Smooth muscle cell (in vitro differentiated cells): ENCODE results near the gene EGFR. TPM values are rescaled to one million over a fixed set of nuclear protein-coding genes. Genes with fewer than 3 reads are reported as not detected.
A peak's percentile ranks its signal among the peaks of the same experiment; 100 is the strongest.

Source experiments
- DNase-seq: peaks from one replicate; lab custom pipeline; 2025; ENCODE audit not compliant: unreplicated experiment; lab: John Stamatoyannopoulos, UW
- H2AFZ ChIP-seq: fragments of 200-600 bp; sonication (generic); 2 replicates; pipeline ENCODE4 v1.6.0; 2016; ENCODE audit warnings: antibody characterized with exemption, low read depth, mild to moderate bottlenecking
- H3F3A ChIP-seq: fragments of 200-600 bp; sonication (generic); 2 replicates; pipeline ENCODE4 v1.6.0; 2017; ENCODE audit warnings: antibody characterized with exemption, low read depth
- H3K27ac ChIP-seq: fragments of 200-600 bp; sonication (generic); 2 replicates; pipeline ENCODE4 v1.5.1; 2016; ENCODE audit warnings: low read depth, mild to moderate bottlenecking
- H3K27me3 ChIP-seq: fragments of 200-600 bp; sonication (generic); 2 replicates; pipeline ENCODE4 v1.6.1; 2016; ENCODE audit warnings: low read depth, mild to moderate bottlenecking
- H3K36me3 ChIP-seq: fragments of 200-600 bp; sonication (generic); 2 replicates; pipeline ENCODE4 v1.5.1; 2016; ENCODE audit warnings: low read depth
- H3K4me1 ChIP-seq: fragments of 200-600 bp; sonication (generic); 2 replicates; pipeline ENCODE4 v1.5.1; 2016; ENCODE audit warnings: low read depth
- H3K4me2 ChIP-seq: fragments of 200-600 bp; sonication (generic); 2 replicates; pipeline ENCODE4 v1.6.0; 2016; ENCODE audit warnings: mild to moderate bottlenecking
- H3K4me3 ChIP-seq: fragments of 200-600 bp; sonication (generic); 2 replicates; pipeline ENCODE4 v1.5.1; 2016; ENCODE audit warnings: mild to moderate bottlenecking
- H3K79me2 ChIP-seq: fragments of 200-600 bp; sonication (generic); 2 replicates; pipeline ENCODE4 v1.6.0; 2016; ENCODE audit warnings: low read depth, mild to moderate bottlenecking
- H3K9ac ChIP-seq: fragments of 200-600 bp; sonication (generic); 2 replicates; pipeline ENCODE4 v1.6.0; 2016; ENCODE audit warnings: low read depth
- H3K9me3 ChIP-seq: fragments of 200-600 bp; sonication (generic); replicated peaks from 2 replicates; pipeline ENCODE4 v1.5.1; 2016; ENCODE audit warnings: low read depth
- H4K20me1 ChIP-seq: fragments of 200-600 bp; sonication (generic); 2 replicates; pipeline ENCODE4 v1.6.0; 2016; ENCODE audit warnings: low read depth
- WGBS: methylation state at CpG from one replicate; pipeline ENCODE4 v1.1.7; 2016; ENCODE audit warnings: low lambda C conversion rate; 5-methylcytosine and 5-hydroxymethylcytosine counted together
- polyA plus RNA-seq: library from polyadenylated mRNA; unstranded; fragments of >200 nt; fragmentation: Nextera tagmentation; extraction: Ambion mirVana; gene quantifications from 2 replicates; pipeline ENCODE4 v1.2.1, GENCODE V29; 2016
- total RNA-seq: library from RNA; depleted of rRNA; stranded (reverse); fragments of >200 nt; gene quantifications from 2 replicates; pipeline ENCODE4 v1.2.3, GENCODE V29; 2014
- TF ChIP-seq, protein P1 (sequence below): fragments of 200-600 bp; sonication (generic); IDR thresholded peaks from 2 replicates; pipeline ENCODE4 v1.5.1; 2017; ENCODE audit warnings: borderline replicate concordance, mild to moderate bottlenecking, antibody characterized with exemption; ENCODE audit not compliant: insufficient read depth, poor library complexity, severe bottlenecking

The EGFR gene
- total and polyA plus RNA-seq, 2 experiments from 2014 or later = 9.0 to 31.1 TPM

DNA sequence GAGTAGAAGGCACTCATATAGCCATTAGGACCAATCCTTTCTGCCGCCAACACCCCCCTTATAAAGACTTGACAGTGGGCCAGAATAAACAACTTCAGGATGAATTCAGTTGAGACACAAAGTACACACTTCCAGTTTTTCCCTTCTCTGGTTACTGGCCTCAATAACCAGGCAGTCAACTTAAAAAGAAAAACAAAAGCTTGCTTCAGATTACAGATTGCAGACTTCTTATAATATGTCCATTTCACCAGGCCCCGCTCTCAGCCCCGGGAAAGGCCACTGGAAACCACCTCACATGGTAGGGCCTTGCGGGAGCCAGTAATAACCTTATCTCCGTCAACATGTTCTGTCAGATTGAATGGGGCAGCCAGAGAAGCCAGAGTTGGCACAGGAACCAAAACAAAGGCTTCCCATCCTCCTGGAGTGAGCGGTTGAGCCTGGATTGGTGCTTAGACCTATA is 108.8 kb downstream of the EGFR start:
- Histone ChIP-seq H3K27ac (peak overlapping the region; percentile 99), H3K9ac (no peak overlapping the region), H3K4me3 (no peak overlapping the region), H3K27me3 (no peaks in the 10 kb centered on the region), H2AFZ (no peak overlapping the region), H3K9me3 (no peaks in the 10 kb centered on the region), H4K20me1 (no peaks in the 10 kb centered on the region), H3F3A (peaks cover 31% of the 10 kb centered on the region), H3K36me3 (no peaks in the 10 kb centered on the region), H3K79me2 (no peaks in the 10 kb centered on the region), H3K4me2 (peak overlapping the region; percentile 62), H3K4me1 (peaks cover 45% of the 10 kb centered on the region)
- DNase-seq = no peak
- TF ChIP-seq, protein P1, sequence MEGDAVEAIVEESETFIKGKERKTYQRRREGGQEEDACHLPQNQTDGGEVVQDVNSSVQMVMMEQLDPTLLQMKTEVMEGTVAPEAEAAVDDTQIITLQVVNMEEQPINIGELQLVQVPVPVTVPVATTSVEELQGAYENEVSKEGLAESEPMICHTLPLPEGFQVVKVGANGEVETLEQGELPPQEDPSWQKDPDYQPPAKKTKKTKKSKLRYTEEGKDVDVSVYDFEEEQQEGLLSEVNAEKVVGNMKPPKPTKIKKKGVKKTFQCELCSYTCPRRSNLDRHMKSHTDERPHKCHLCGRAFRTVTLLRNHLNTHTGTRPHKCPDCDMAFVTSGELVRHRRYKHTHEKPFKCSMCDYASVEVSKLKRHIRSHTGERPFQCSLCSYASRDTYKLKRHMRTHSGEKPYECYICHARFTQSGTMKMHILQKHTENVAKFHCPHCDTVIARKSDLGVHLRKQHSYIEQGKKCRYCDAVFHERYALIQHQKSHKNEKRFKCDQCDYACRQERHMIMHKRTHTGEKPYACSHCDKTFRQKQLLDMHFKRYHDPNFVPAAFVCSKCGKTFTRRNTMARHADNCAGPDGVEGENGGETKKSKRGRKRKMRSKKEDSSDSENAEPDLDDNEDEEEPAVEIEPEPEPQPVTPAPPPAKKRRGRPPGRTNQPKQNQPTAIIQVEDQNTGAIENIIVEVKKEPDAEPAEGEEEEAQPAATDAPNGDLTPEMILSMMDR = no peak
- WGBS = 56% methylated on average over 6 of the region's 6 CpGs

DNA sequence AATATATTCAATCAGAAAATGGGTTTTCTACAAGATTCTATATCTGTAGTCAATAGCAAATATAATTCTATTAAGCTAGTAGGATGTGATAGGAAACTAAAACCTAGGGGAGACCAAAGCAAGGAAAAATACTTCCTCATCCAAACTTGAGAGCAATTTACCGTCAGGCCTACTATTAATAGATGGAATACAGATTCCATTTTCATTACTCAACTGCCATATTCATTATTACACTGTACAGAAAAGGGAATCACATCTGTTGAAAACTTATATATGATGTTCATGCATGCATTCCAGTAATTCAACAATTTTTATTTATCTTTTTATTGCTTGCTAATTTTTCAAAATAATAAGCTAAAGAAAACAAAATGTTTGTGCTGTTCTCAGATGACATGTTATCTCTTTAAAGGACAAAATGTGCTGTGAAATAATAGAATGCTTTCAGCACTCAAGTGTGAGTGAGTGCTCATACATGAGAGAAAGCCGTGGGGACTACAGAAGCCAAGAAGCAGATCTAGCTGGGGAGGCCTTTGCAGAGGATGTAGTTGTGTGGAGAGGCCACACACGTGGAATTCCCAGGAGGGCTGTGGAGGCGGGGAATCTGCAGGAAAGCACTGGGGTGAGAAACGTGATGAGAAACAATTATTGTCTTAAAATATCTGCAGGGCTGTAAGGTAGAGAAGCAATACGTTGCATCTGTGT is 110.0 kb downstream of the EGFR start:
- H3K27me3 ChIP-seq = no peaks in the 10 kb centered on the region
- TF ChIP-seq, protein P1 = no peak
- no peaks in the 10 kb centered on the region for H3K36me3 ChIP-seq
- peaks cover 31% of the 10 kb centered on the region for H3F3A ChIP-seq
- H3K9ac ChIP-seq = peak overlapping the region; percentile 47
- peak overlapping the region; percentile 62 for H3K4me2 ChIP-seq
- H2AFZ ChIP-seq = no peak overlapping the region
- H3K9me3 ChIP-seq = no peaks in the 10 kb centered on the region
- H3K27ac ChIP-seq = peak overlapping the region; percentile 99
- H3K4me3 ChIP-seq = no peak overlapping the region
- WGBS = 24% methylated on average over 6 of the region's 6 CpGs
- peaks cover 49% of the 10 kb centered on the region for H3K4me1 ChIP-seq
- H4K20me1 ChIP-seq = no peaks in the 10 kb centered on the region
- H3K79me2 ChIP-seq = no peaks in the 10 kb centered on the region
- DNase-seq = no peak

DNA sequence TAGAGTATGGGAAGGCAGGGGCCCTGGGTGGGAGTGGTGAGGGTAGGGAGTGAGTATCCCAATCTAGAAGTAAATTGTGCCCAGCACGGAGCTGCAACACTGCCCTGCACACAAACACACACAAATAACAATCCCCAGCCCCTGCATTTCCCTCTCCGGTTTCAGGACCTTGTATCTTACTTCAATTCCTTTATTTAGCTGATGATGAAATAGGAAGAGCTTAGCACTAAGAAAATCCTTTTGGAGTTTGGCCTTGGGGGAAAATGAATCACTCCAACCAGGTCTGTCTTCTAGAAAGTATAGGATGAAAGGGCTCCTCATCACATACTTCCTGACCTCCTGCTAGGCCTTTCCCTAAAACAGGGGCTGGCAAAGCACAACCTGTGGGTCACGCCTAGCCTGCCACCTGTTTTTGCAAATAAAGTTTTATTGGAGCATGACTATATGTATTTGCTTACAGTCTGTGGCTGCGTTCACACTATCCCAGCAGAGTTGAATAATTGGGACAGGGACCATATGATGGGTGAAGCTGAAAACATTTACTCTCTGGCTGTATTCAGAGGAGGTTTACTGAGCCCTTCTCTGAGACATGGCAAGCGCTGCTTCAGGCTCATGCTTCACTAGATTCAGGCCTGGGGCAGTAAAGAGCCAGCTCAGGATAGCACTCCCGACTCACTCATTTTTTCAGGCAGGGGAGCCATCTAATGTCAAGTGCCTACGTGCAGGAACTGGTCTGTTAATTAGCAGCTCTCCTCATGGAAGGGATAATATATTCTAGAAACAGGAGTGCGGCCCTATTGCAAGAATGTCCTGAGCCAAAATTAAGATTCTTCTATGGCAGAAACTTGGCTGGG is 111.0 kb downstream of the EGFR start:
- H3F3A ChIP-seq = peaks cover 34% of the 10 kb centered on the region
- peak overlapping the region; percentile 73 for H3K9ac ChIP-seq
- no peaks in the 10 kb centered on the region for H3K27me3 ChIP-seq
- H3K79me2 ChIP-seq = no peaks in the 10 kb centered on the region
- H3K27ac ChIP-seq = peak overlapping the region; percentile 99
- H3K4me3 ChIP-seq = no peak overlapping the region
- no peaks in the 10 kb centered on the region for H4K20me1 ChIP-seq
- WGBS = 42% methylated on average over 8 of the region's 8 CpGs
- H2AFZ ChIP-seq = no peak overlapping the region
- H3K4me1 ChIP-seq = peaks cover 53% of the 10 kb centered on the region
- H3K36me3 ChIP-seq = no peaks in the 10 kb centered on the region
- H3K4me2 ChIP-seq = peak overlapping the region; percentile 62
- DNase-seq = no peak
- H3K9me3 ChIP-seq = no peaks in the 10 kb centered on the region
- TF ChIP-seq, protein P1 = no peak
